Mesodermal cell (in vitro differentiated cells): ENCODE data around the gene KCNH2.

Experiments
- H3K27ac ChIP-seq: 2 replicates; pipeline ENCODE4 v1.7.0; 2013; ENCODE audit warnings: mild to moderate bottlenecking, low read depth, low read length, moderate library complexity; ENCODE audit not compliant: severe bottlenecking
- H3K36me3 ChIP-seq: 2 replicates; pipeline ENCODE4 v1.7.1; 2013; ENCODE audit warnings: mild to moderate bottlenecking, low read length, moderate library complexity; ENCODE audit not compliant: control insufficient read depth, insufficient read depth
- H3K4me1 ChIP-seq: one replicate; pipeline ENCODE4 v1.7.1; 2013; ENCODE audit warnings: mild to moderate bottlenecking, low read length; ENCODE audit not compliant: insufficient read depth, control insufficient read depth, poor library complexity, severe bottlenecking
- H3K4me3 ChIP-seq: 2 replicates; pipeline ENCODE4 v1.7.0; 2013; ENCODE audit warnings: low read length, control low read depth, mild to moderate bottlenecking; ENCODE audit not compliant: insufficient read depth, poor library complexity, severe bottlenecking; ENCODE audit errors: extremely low read depth
- H3K9me3 ChIP-seq: 2 replicates; pipeline ENCODE4 v1.7.1; 2013; ENCODE audit warnings: mild to moderate bottlenecking, low read length, moderate library complexity; ENCODE audit not compliant: control insufficient read depth
- WGBS, 2 experiments: methylation state at CpG; one replicate each; pipeline ENCODE4 v1.1.5; 2013; ENCODE audit warnings: missing lambda C conversion rate in 2 of 2; ENCODE audit not compliant: insufficient coverage in 2 of 2; 5-methylcytosine and 5-hydroxymethylcytosine counted together

KCNH2 gene

DNA sequence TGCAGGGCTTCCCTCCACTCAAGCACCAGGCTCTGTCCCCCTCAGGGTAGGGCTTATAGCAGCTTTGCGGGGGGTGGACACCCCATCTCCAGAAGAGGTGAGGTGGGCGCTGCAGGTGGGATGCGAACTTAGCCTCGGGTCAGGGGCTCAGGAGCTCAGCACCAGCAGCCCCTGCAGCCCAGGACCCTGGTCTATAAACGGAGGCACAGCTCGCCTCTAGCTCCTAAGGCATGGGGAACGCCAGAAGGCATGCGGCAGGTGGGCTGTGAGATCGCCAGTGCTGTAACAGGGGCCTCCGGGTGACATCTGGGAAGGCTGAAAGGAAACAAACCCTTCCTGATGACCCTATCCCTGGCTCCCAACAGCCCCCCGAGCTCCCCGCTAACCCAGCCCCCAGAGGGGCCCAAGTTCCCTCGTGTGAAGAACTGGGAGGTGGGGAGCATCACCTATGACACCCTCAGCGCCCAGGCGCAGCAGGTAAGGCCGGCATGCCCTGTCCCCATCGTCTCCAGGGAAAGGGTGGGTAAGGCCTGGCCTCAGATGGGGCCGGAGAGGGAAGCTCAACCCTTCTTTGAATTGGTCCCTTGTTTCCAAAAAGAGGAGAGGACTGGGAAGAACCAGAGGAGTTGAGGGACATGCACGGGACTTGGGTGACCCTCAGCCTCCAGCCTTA, 16.9 kb upstream of the KCNH2 start:
- Histone ChIP-seq H3K36me3 (no peaks in the 10 kb centered on the region), H3K27ac (peak overlapping the region; percentile 23), H3K9me3 (peaks cover 7% of the 10 kb centered on the region), H3K4me1 (peaks cover 16% of the 10 kb centered on the region), H3K4me3 (peak overlapping the region; percentile 11)
- WGBS, 2 experiments: 83 to 85% methylated on average over 14 to 17 of the region's 19 CpGs

DNA sequence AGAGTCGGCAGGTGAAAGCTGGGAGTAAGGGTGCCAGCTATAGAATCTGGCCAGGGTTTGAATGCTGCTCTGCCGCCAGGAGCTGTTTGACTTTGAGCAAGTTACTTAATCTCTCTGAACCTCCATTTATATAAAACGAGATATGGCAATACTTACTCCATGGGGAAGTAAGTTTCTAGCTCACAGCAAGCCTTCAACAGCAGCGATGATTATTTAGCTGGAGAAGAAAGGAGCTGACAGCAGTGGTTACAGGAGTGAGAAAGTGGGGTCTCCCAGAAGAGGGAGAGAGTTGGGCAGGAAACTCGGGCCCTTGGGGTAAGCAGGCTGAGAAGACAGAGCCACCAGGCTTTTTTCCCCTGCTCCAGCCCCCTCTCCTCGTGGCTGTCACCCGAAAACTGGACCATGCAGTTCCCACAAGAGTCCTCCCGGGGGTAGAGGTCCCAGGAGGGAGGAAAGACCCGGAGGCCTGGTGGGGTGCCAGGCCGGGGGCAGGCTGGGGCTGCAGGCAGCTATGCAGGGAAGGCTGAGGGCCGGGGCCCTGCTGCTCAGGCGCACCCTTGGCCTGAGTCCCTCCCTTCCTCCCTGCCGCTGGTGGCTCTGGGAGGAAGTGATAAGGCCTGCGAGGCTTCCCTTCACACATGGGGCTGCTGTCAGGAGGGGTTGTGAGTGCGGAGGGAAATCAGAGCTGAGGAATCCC, 16.2 kb upstream of the KCNH2 start:
- peak overlapping the region; percentile 16 for H3K4me3 ChIP-seq
- peak overlapping the region; percentile 64 for H3K27ac ChIP-seq
- H3K36me3 ChIP-seq: no peaks in the 10 kb centered on the region
- peaks cover 7% of the 10 kb centered on the region for H3K9me3 ChIP-seq
- peaks cover 18% of the 10 kb centered on the region for H3K4me1 ChIP-seq
- 62 to 69% methylated on average over 7 to 9 of the region's 15 CpGs for WGBS, 2 experiments

DNA sequence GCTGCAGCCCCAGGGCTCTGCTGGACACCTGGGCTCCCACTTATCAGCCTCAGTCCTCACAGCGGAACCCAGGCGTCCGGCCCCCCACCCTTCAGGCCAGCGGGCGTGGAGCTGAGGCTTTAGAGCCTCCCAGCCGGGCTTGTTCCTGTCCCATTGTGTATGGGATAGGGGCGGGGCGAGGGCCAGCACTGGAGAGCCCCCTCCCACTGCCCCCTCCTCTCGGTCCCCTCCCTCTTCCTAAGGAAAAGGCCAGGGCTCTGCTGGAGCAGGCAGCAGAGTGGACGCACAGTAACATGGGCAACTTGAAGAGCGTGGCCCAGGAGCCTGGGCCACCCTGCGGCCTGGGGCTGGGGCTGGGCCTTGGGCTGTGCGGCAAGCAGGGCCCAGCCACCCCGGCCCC, 15.4 kb upstream of the KCNH2 start:
- Histone ChIP-seq H3K4me3 (peak overlapping the region; percentile 16), H3K4me1 (peaks cover 20% of the 10 kb centered on the region), H3K36me3 (no peaks in the 10 kb centered on the region), H3K9me3 (peaks cover 7% of the 10 kb centered on the region), H3K27ac (peak overlapping the region; percentile 13)
- WGBS, 2 experiments: 80 to 89% methylated on average over 2 to 5 of the region's 14 CpGs

DNA sequence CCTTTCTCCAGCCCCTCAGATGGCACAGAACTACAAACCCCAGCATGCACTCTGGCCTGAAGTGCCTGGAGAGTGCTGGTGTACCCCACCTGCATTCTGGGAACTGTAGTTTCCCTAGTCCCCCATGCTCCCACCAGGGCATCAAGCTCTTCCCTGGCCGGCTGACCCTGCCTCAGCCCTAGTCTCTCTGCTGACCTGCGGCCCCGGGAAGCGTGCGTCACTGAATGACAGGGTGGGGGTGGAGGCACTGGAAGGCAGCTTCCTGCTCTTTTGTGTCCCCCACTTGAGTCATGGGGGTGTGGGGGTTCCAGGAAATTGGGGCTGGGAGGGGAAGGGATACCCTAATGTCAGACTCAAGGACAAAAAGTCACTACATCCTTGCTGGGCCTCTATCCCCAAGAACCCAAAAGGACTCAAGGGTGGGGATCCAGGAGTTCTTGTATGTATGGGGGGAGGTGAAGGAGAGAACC, 14.7 kb upstream of the KCNH2 start:
- Histone ChIP-seq H3K36me3 (no peaks in the 10 kb centered on the region), H3K9me3 (peaks cover 7% of the 10 kb centered on the region), H3K4me3 (no peak overlapping the region), H3K4me1 (peaks cover 20% of the 10 kb centered on the region), H3K27ac (peak overlapping the region; percentile 13)
- no CpG with 5 or more reads among the region's 5 CpGs for WGBS, 2 experiments

DNA sequence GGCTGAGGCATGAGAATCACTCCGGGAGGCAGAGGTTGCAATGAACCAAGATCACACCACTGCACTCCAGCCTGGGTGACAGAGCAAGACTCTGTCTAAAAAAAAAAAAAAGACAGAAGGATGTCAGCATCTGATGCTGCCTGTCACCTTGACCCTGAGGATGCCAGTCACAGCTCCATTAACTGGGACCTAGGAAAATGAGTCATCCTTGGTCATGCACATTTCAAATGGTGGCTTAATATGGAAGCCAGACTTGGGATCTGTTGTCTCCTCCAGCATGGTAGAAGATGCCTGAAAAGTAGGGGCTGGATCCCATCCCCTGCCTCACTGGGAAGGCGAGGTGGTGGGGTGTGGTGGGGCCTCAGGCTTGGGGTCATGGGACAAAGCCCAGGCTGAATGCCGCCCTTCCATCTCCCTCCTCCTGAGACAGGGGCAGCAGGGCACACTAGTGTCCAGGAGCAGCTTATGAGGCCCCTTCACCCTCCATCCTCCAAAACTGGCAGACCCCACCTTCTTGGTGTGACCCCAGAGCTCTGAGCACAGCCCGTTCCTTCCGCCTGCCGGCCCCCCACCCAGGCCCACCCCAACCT, 14.0 kb upstream of the KCNH2 start:
- Histone ChIP-seq H3K9me3 (peaks cover 7% of the 10 kb centered on the region), H3K27ac (no peak overlapping the region), H3K4me3 (no peak overlapping the region), H3K36me3 (no peaks in the 10 kb centered on the region), H3K4me1 (peaks cover 20% of the 10 kb centered on the region)
- 90 to 94% methylated on average over 3 to 5 of the region's 6 CpGs for WGBS, 2 experiments

DNA sequence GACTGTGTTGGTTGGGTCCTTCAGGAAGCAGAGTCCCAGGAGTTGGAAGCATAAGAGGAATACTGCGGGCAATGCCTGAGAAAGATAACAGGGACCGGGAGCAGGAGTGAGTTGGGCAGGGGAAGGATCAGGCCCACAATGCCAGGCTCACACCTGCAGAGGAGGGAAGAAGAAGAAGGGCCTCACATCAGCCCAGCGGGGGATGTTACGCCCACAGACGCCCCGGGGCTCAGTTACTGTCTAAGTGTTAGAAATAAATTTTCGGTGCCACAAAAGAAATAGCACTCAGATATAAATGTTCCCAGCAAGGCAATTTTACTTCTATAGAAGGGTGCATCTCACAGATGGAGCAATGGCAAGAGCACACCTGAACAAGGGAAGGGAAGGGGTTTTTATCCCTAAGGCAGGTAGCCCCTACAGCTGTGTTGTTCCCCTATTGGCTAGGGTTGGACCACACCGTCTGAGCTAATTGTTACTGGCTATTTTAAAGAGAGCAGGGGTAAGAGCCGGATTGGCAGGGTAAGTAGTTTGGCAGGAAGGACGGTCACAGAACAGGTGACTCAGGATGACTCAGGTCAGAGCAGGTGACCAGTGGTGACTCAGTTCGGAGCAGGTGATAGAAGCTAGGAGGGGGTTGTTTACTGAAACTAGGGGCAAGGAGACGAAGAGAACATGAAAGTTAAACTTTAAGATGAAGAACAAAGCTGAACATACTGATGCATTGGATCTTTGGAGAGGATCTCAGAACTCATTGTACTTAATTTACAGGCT, 12.5 kb upstream of the KCNH2 start, which contains the start of gene NOS3:
Gene NOS3, plus strand, starts transcription at position 602 of the 771 bp plus-strand sequence. CDS start 2,787 bp downstream, outside the sequence.
- Histone ChIP-seq H3K4me3 (no peak within 1 kb of the TSS), H3K27ac (no peak within 1 kb of the TSS), H3K9me3 (peaks cover 7% of the 10 kb centered on the region), H3K36me3 (no peaks in the 10 kb centered on the region), H3K4me1 (peaks cover 17% of the 10 kb centered on the region)
- WGBS, 2 experiments: 90 to 94% methylated on average over 6 of the region's 12 CpGs

- 96% methylated on average over 6 to 7 of the region's 7 CpGs for WGBS, 2 experiments
- no peak overlapping the region for H3K27ac ChIP-seq
- H3K4me3 ChIP-seq: no peak overlapping the region
- H3K36me3 ChIP-seq: no peaks in the 10 kb centered on the region
- H3K4me1 ChIP-seq: peaks cover 12% of the 10 kb centered on the region
- peaks cover 7% of the 10 kb centered on the region for H3K9me3 ChIP-seq
Observed at GRCh38 chr7:150989456-150989855, 11.3 kb upstream of the KCNH2 start.

GRCh38 chr7:150988230-150989226, 10.4 kb upstream of the KCNH2 start:
- Histone ChIP-seq H3K4me3 (peak overlapping the region; percentile 11), H3K36me3 (no peaks in the 10 kb centered on the region), H3K9me3 (peaks cover 7% of the 10 kb centered on the region), H3K4me1 (peaks cover 8% of the 10 kb centered on the region), H3K27ac (no peak overlapping the region)
- WGBS, 2 experiments: 30 to 32% methylated on average over 20 of the region's 31 CpGs

GRCh38 chr7:150986556-150986955, 8.4 kb upstream of the KCNH2 start:
- Histone ChIP-seq H3K36me3 (no peaks in the 10 kb centered on the region), H3K9me3 (peaks cover 7% of the 10 kb centered on the region), H3K27ac (no peak overlapping the region), H3K4me1 (peaks cover 4% of the 10 kb centered on the region), H3K4me3 (no peak overlapping the region)
- 78 to 81% methylated on average over 4 to 5 of the region's 5 CpGs for WGBS, 2 experiments
